HepG2 (cell line): Measurements from ENCODE around the gene ATP5MG. TPM values are rescaled to one million over a fixed set of nuclear protein-coding genes. Genes with fewer than 3 reads are reported as not detected.

Source experiments
- ATAC-seq: fragments of 200-7000 bp; cut with Tn5 transposase; 3 replicates; pipeline ENCODE4 v1.9.1; 2020; ENCODE audit warnings: mild to moderate bottlenecking, moderate library complexity
- BruUV-seq: library from RNA; stranded (reverse); fragments of 400-500 nt; replicated peaks from 2 replicates; lab custom pipeline; 2021; lab: Mats Ljungman, UMichigan
- CTCF ChIA-PET: fragments of 300-600 bp; formaldehyde crosslinking; extraction: SDS; loops from one replicate; lab custom pipeline; 2021; ENCODE audit warnings: low total read pairs, inconsistent platforms, low intra/inter-chr PET ratio; lab: Yijun Ruan, JAX
- POLR2A ChIA-PET: fragments of 350-600 bp; sonication (Branson Sonifier 250); formaldehyde crosslinking; loops from one replicate; lab custom pipeline; 2020; ENCODE audit warnings: antibody characterized with exemption, inconsistent platforms; lab: Yijun Ruan, JAX
- DNase-seq: peaks from one replicate; pipeline ENCODE4 v3.0.0-alpha.2; 2015; ENCODE audit warnings: low spot score
- FAIRE-seq: peaks from 3 replicates; lab custom pipeline; 2011; peaks lifted over from hg19 to GRCh38; lab: Jason Lieb, UNC
- H2AFZ ChIP-seq: one replicate; pipeline ENCODE4 v1.6.1; 2011; ENCODE audit warnings: low read length, inconsistent platforms
- H3K27ac ChIP-seq: fragments of 300-600 bp; 3 replicates; pipeline ENCODE4 v1.8.0; 2011; ENCODE audit warnings: mixed run types, mild to moderate bottlenecking, mixed read lengths, low read length, inconsistent platforms; ENCODE audit not compliant: insufficient read depth; ENCODE audit errors: extremely low read length
- H3K27me3 ChIP-seq, 2 experiments: fragments of 200-600 bp in 1 of 2; 2 replicates in 1 of 2; 3 replicates in 1 of 2; pipeline versions ENCODE4 v1.6.0 to v1.8.0; 2011; ENCODE audit warnings: low read length in 2 of 2, mild to moderate bottlenecking in 2 of 2, moderate library complexity in 2 of 2, inconsistent platforms in 1 of 2; ENCODE audit not compliant: insufficient read depth in 2 of 2, control insufficient read depth in 1 of 2
- H3K36me3 ChIP-seq, 2 experiments: fragments of 200-600 bp in 1 of 2; replicated peaks in 1 of 2; 2 replicates in 1 of 2; 3 replicates in 1 of 2; pipeline versions ENCODE4 v1.5.1 to v1.8.0; 2011; ENCODE audit warnings: low read length in 2 of 2, inconsistent platforms in 1 of 2; ENCODE audit not compliant: insufficient read depth in 2 of 2, control insufficient read depth in 1 of 2
- H3K4me1 ChIP-seq: 2 replicates; pipeline ENCODE4 v1.5.1; 2012; ENCODE audit warnings: low read length, inconsistent platforms; ENCODE audit not compliant: insufficient read depth
- H3K4me2 ChIP-seq: 2 replicates; pipeline ENCODE4 v1.6.0; 2011; ENCODE audit warnings: low read depth, low read length, inconsistent platforms
- H3K4me3 ChIP-seq, 3 experiments: fragments of 200-600 bp in 1 of 3; sonication (generic), shearing (Covaris generic) in 1 of 3; replicated peaks in 1 of 3; 2 replicates each; pipeline ENCODE4 v1.5.1; 2011 to 2016; ENCODE audit warnings: low read length in 3 of 3, inconsistent platforms in 2 of 3, low read depth in 2 of 3, mild to moderate bottlenecking in 2 of 3, control low read depth in 1 of 3, mixed read lengths in 1 of 3; ENCODE audit not compliant: insufficient read depth in 1 of 3
- H3K79me2 ChIP-seq: one replicate; pipeline ENCODE4 v1.6.1; 2011; ENCODE audit warnings: low read length, inconsistent platforms; ENCODE audit not compliant: insufficient read depth
- H3K9ac ChIP-seq: 2 replicates; pipeline ENCODE4 v1.6.0; 2011; ENCODE audit warnings: mild to moderate bottlenecking, low read depth, low read length, inconsistent platforms; ENCODE audit not compliant: insufficient read depth
- H3K9me3 ChIP-seq: 2 replicates; pipeline ENCODE4 v1.5.1; 2012; ENCODE audit warnings: mild to moderate bottlenecking, low read length
- H4K20me1 ChIP-seq: 2 replicates; pipeline ENCODE4 v1.6.0; 2011; ENCODE audit warnings: inconsistent platforms, mild to moderate bottlenecking, low read length, moderate library complexity; ENCODE audit not compliant: insufficient read depth
- ATRX ChIP-seq: sonication (generic); formaldehyde crosslinking; IDR thresholded peaks from 2 replicates; pipeline ENCODE4 v1.4.0; 2020; ENCODE audit warnings: missing genetic modification reagents, borderline replicate concordance
- ESRRA ChIP-seq: sonication (generic); formaldehyde crosslinking; IDR thresholded peaks from 2 replicates; pipeline ENCODE4 v1.5.1; 2020; ENCODE audit warnings: mild to moderate bottlenecking, low read depth, missing genetic modification reagents
- MTF1 ChIP-seq: sonication (generic); formaldehyde crosslinking; IDR thresholded peaks from 2 replicates; pipeline ENCODE4 v1.5.0; 2020; ENCODE audit warnings: missing genetic modification reagents
- NR2F2 ChIP-seq: IDR thresholded peaks from 2 replicates; pipeline ENCODE4 v1.6.1; 2012; ENCODE audit warnings: low read depth, inconsistent platforms, borderline replicate concordance
- PHF5A ChIP-seq: IDR thresholded peaks from one replicate; pipeline ENCODE4 v1.6.1; 2018; ENCODE audit warnings: low read depth, missing genetic modification reagents; ENCODE audit not compliant: unreplicated experiment
- POLR2AphosphoS2 ChIP-seq: IDR thresholded peaks from 2 replicates; pipeline ENCODE4 v1.6.1; 2011; ENCODE audit warnings: low read depth, low read length, improper control_type of control experiment
- PRDM10 ChIP-seq: sonication (generic); formaldehyde crosslinking; IDR thresholded peaks from 2 replicates; pipeline ENCODE4 v1.4.0; 2020; ENCODE audit warnings: low read depth, missing genetic modification reagents
- RAD21 ChIP-seq: fragments of 450-650 bp; formaldehyde crosslinking; IDR thresholded peaks from 2 replicates; pipeline ENCODE4 v1.5.0; 2020; ENCODE audit warnings: mild to moderate bottlenecking
- RXRA ChIP-seq: sonication (generic); formaldehyde crosslinking; IDR thresholded peaks from 2 replicates; pipeline ENCODE4 v1.5.1; 2020; ENCODE audit warnings: missing genetic modification reagents
- SALL2 ChIP-seq: sonication (generic); formaldehyde crosslinking; IDR thresholded peaks from 2 replicates; pipeline ENCODE4 v1.8.1; 2023; ENCODE audit warnings: mild to moderate bottlenecking, missing genetic modification reagents, inconsistent platforms
- SAP130 ChIP-seq: IDR thresholded peaks from 2 replicates; pipeline ENCODE4 v1.6.1; 2016; ENCODE audit warnings: low read depth
- XRCC5 ChIP-seq: fragments of 200-400 bp; formaldehyde crosslinking; optimal IDR thresholded peaks from 2 replicates; pipeline ENCODE3; 2017; ENCODE audit warnings: mild to moderate bottlenecking, low read length
- ZEB1 ChIP-seq: IDR thresholded peaks from 2 replicates; pipeline ENCODE4 v1.6.1; 2012; ENCODE audit warnings: mild to moderate bottlenecking, low read depth, inconsistent platforms; ENCODE audit not compliant: insufficient replicate concordance
- ZNF101 ChIP-seq: sonication (generic); formaldehyde crosslinking; IDR thresholded peaks from 2 replicates; pipeline ENCODE4 v1.4.0; 2020; ENCODE audit warnings: mild to moderate bottlenecking, low read depth, missing genetic modification reagents, borderline replicate concordance
- ZNF572 ChIP-seq: sonication (generic); formaldehyde crosslinking; IDR thresholded peaks from 2 replicates; pipeline ENCODE4 v1.5.1; 2020; ENCODE audit warnings: mild to moderate bottlenecking, missing genetic modification reagents
- ZNF605 ChIP-seq: sonication (generic); formaldehyde crosslinking; IDR thresholded peaks from 2 replicates; pipeline ENCODE4 v1.8.0; 2022; ENCODE audit warnings: mild to moderate bottlenecking, missing genetic modification reagents
- WGBS: methylation state at CpG from one replicate; pipeline ENCODE4 v1.1.6; 2017; ENCODE audit warnings: low lambda C conversion rate; 5-methylcytosine and 5-hydroxymethylcytosine counted together
- in situ Hi-C: cut with HindIII; loops from 2 replicates; pipeline ENCODE4 v1.10.0; 2017; ENCODE audit warnings: low pct_unique_long_range_greater_than_20kb; ENCODE audit not compliant: extremely low pct_ligation_motif_present
- intact Hi-C: fragments of 100-400 bp; cut with micrococcal nuclease; formaldehyde crosslinking; loops from one replicate; pipeline ENCODE4 v1.10.0; 2022; ENCODE audit not compliant: unreplicated experiment
- polyA plus RNA-seq, 8 experiments: library from polyadenylated mRNA; depleted of rRNA in 3 of 8; stranded (reverse) in 7 of 8; unstranded in 1 of 8; fragments of >200 nt; fragmentation: Illumina TruSeq in 4 of 8; extraction: Trizol in 4 of 8; gene quantifications; 2 replicates each; pipeline versions ENCODE4 v1.2.1 to v1.2.3, GENCODE V29; 2011 to 2016; ENCODE audit warnings: low read depth in 4 of 8, missing spikeins in 1 of 8, mixed read lengths in 1 of 8; ENCODE audit not compliant: insufficient read depth in 1 of 8
- total RNA-seq, 5 experiments: library from RNA; depleted of rRNA; stranded (reverse); fragments of >200 nt; fragmentation: Illumina TruSeq; extraction: Trizol; gene quantifications; 2 replicates each; pipeline ENCODE4 v1.2.3, GENCODE V29; 2016; ENCODE audit warnings: low read depth in 1 of 5

Gene ATP5MG
- total and polyA plus RNA-seq, 2 of the 13 experiments (the other 11 are each of a cell fraction or from before 2014, with no cell fraction given) = 260 to 320 TPM

GRCh38 chr11:118358071-118358470 is 43.3 kb upstream of the ATP5MG start:
- no peak overlapping the region for H3K27ac ChIP-seq
- H3K79me2 ChIP-seq = peaks cover 36% of the 10 kb centered on the region
- H3K4me3 ChIP-seq = no peak overlapping the region
- DNase-seq = no peak
- H2AFZ ChIP-seq = no peak overlapping the region
- H3K36me3 ChIP-seq = peaks cover 0 to 3% of the 10 kb centered on the region in 2 experiments; a peak in 2 of 5 replicates
- BruUV-seq = no TSS peak
- ChIA-PET POLR2A (no interaction called here), CTCF (no interaction called here)
- no peaks in the 10 kb centered on the region for H4K20me1 ChIP-seq
- TF ChIP-seq ZNF572 (no peak), NR2F2 (no peak), XRCC5 (no peak), POLR2AphosphoS2 (no peak), ATRX (no peak), ZNF101 (CRISPR knock-in tag) (no peak), ZEB1 (no peak)
- intact Hi-C loops = no loop called here
- H3K4me2 ChIP-seq = no peak overlapping the region
- WGBS = 67% methylated on average over 3 of the region's 3 CpGs
- in situ Hi-C loops = loop anchor here (10.0 kb wide), 1 partner anchor 163 kb away; no protein-coding TSS in a partner anchor
- no peak overlapping the region for H3K9ac ChIP-seq
- FAIRE-seq = no peak
- H3K9me3 ChIP-seq = no peaks in the 10 kb centered on the region
- H3K27me3 ChIP-seq = no peaks in the 10 kb centered on the region; a peak in 1 of 5 replicates
- ATAC-seq = no peak
- H3K4me1 ChIP-seq = peaks cover 29% of the 10 kb centered on the region

- Histone ChIP-seq H2AFZ (peak within 1 kb of the TSS; percentile 95), H3K79me2 (peaks cover 41% of the 10 kb centered on the region), H3K9me3 (no peaks in the 10 kb centered on the region), H3K9ac (peak within 1 kb of the TSS; percentile 93), H4K20me1 (no peaks in the 10 kb centered on the region), H3K27me3 (no peaks in the 10 kb centered on the region; a peak in 1 of 5 replicates), H3K4me1 (peaks cover 29% of the 10 kb centered on the region), H3K4me3 (peak within 1 kb of the TSS; percentile 72 to 89 (median 89)), H3K27ac (peak within 1 kb of the TSS; percentile 74), H3K4me2 (peak within 1 kb of the TSS; percentile 92), H3K36me3 (peaks cover 0 to 3% of the 10 kb centered on the region in 2 experiments; a peak in 3 of 5 replicates)
- in situ Hi-C loops = loop anchor here (10.0 kb wide), 1 partner anchor 165 kb away; no protein-coding TSS in a partner anchor
- ATAC-seq = peak; percentile 95
- 14% methylated on average over 17 of the region's 33 CpGs for WGBS
- BruUV-seq = no TSS peak
- peak; percentile 86 for FAIRE-seq
- ChIA-PET POLR2A (interaction anchor here (0.7 to 1.1 kb wide), 3 partner anchors 38 to 164 kb away, joined by 3 to 5 read pairs (median 3); partner anchors contain the start of gene MPZL3), CTCF (no interaction called here)
- DNase-seq = peak; percentile 88
- intact Hi-C loops = no loop called here
- TF ChIP-seq RXRA (CRISPR knock-in tag) = peak; percentile 72
- TF ChIP-seq RAD21 = peak; percentile 20; the same call in 1 of the 2 replicates
- TF ChIP-seq PHF5A (CRISPR knock-in tag) = peak; percentile 70
- no peak for TF ChIP-seq MTF1
- TF ChIP-seq PRDM10 = no peak
- peak; percentile 94 for TF ChIP-seq SALL2 (CRISPR knock-in tag)
- peak; percentile 98 for TF ChIP-seq SAP130
- peak; percentile 19; the same call in 1 of the 2 replicates for TF ChIP-seq ZNF605 (CRISPR knock-in tag)
- TF ChIP-seq ESRRA (CRISPR knock-in tag) = 0 out of 2 replicates have a peak, but pooled peaks have one; percentile 34
Observed at GRCh38 chr11:118359295-118359958, 42.0 kb upstream of the ATP5MG start, which contains the start of gene UBE4A. UBE4A (plus strand) TSS chr11:118359600; CDS start chr11:118365081, 5,481 bp downstream.
